Thyroid gland (tissue), 4 donors: ENCODE data around the gene GUCA2A.

Source experiments
- CTCF ChIP-seq, 6 experiments: fragments of 200-600 bp in 3 of 6; fragments of 450-650 bp in 3 of 6; sonication (generic) in 3 of 6; IDR thresholded peaks; one replicate each; pipeline ENCODE4 v1.5.1; 2016 to 2019; ENCODE audit warnings: antibody characterized with exemption in 6 of 6, mild to moderate bottlenecking in 2 of 6, inconsistent platforms in 1 of 6, moderate library complexity in 1 of 6
- POLR2A ChIP-seq, 2 donors: fragments of 450-650 bp; IDR thresholded peaks; one replicate each; pipeline ENCODE4 v1.6.1; 2017; ENCODE audit warnings: antibody characterized with exemption in 2 of 2, mild to moderate bottlenecking in 2 of 2, moderate library complexity in 1 of 2

- TF ChIP-seq POLR2A (IDR thresholded peaks at IDR 0.05) = no peak
- TF ChIP-seq CTCF (IDR thresholded peaks at IDR 0.05) = no peak
Measured at GRCh38 chr1:42186152-42186551, 21.6 kb upstream of the GUCA2A start.
